ENCODE measurements around the gene GOLGB1. TPM values are rescaled to one million over a fixed set of nuclear protein-coding genes. Genes with fewer than 3 reads are reported as not detected.

GOLGB1 gene
- total RNA-seq, 4 donors from 2014 or later = 56.6 to 68.5 (median 57.5) TPM

DNA sequence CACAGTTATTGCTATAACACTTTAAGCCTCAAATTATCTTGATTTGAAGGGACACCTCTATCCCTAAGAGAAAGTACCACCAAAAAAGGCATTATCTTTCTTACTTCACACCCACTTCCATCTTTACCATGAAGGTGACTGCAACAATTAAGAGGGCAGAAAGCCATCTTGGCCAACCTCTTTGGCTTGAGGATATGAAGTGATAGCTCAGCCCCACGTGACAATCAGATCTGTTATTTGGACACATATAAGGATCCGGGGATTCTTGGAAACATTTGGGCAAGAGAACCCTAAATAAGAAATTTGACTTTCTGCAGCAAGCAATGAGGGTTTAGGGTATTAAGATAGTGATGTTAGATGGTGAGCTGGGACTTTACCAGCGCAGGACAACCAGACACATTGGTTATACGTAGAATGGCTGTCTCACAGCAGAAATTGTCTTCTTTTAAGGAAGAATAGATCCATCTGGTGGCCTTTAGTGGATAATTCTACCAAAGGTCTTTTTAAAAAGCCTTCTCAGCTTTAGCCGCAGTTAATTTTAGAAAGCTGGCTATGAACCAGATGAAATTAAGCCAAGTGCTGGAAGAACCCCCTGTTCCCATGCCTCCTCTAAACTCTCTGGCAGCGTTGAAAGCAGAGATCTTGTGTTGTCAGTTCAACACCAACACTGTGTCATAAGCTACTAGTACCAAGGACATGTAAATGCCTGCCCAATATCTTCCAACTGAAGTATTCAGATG is 101.2 kb downstream of the GOLGB1 start:
- ATAC-seq (ENCODE audit: low FRiP score) (no peak), DNase-seq (ENCODE audit: low spot score) (no peak)
- TF ChIP-seq, protein P1, sequence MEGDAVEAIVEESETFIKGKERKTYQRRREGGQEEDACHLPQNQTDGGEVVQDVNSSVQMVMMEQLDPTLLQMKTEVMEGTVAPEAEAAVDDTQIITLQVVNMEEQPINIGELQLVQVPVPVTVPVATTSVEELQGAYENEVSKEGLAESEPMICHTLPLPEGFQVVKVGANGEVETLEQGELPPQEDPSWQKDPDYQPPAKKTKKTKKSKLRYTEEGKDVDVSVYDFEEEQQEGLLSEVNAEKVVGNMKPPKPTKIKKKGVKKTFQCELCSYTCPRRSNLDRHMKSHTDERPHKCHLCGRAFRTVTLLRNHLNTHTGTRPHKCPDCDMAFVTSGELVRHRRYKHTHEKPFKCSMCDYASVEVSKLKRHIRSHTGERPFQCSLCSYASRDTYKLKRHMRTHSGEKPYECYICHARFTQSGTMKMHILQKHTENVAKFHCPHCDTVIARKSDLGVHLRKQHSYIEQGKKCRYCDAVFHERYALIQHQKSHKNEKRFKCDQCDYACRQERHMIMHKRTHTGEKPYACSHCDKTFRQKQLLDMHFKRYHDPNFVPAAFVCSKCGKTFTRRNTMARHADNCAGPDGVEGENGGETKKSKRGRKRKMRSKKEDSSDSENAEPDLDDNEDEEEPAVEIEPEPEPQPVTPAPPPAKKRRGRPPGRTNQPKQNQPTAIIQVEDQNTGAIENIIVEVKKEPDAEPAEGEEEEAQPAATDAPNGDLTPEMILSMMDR (IDR thresholded peaks at IDR 0.05) = no peak

DNA sequence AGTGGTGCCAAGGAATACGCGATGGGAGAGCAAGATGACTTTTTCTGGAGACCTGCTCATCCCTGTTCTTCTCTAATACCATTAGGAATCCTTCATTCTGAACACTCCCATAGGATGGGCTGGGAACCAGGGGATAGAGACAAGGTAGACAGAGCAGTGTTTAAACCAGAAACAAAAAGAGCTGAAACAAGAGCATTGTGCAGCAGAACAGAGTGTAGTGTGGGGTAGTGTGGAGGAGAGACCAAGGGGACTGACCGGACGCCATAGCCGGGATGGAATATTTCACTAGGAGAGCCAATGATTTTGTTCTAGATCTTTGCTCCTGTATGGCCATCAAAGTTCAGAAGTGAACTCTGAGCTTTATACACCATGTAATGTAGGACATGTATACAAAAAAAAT is 104.5 kb downstream of the GOLGB1 start:
- DNase-seq (ENCODE audit: low spot score) (no peak), ATAC-seq (ENCODE audit: low FRiP score) (no peak)
- TF ChIP-seq, protein P1 (IDR thresholded peaks at IDR 0.05) = no peak

DNA sequence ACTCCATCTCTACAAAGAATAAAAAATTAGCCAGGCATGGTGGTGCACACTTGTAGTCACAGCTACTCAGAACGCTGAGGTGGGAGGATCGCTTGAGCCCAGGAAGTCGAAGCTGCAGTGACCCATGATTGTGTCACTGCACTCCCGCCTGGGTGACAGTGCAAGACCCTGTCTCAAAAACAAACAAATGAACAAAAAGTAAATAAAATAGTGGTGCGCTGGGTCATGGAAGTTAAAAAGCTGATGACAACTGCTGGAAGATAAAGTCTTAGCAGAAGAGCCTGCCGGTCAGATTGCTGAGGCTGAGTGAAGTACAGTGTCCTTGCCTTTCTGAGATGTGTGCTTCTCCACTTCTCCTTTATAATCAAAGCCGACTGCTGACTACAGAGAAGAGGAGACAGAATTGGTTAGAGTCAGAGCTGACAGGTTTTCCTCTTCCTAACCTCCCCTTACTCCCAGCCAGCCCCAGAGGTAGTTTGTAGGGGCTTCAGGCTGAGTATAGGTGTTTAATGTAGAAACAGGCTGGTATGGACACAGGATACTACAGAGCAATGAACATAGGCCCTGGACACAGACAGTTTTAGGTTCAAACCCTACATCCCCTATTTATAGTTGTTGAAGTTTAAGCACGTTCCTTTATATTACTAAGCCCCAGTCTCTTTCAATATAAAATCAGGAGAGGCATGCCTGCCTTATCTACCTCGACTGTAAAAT is 106.8 kb downstream of the GOLGB1 start:
- TF ChIP-seq, protein P1 (IDR thresholded peaks at IDR 0.05) = no peak
- ATAC-seq (ENCODE audit: low FRiP score) (no peak), DNase-seq (ENCODE audit: low spot score) (no peak)

DNA sequence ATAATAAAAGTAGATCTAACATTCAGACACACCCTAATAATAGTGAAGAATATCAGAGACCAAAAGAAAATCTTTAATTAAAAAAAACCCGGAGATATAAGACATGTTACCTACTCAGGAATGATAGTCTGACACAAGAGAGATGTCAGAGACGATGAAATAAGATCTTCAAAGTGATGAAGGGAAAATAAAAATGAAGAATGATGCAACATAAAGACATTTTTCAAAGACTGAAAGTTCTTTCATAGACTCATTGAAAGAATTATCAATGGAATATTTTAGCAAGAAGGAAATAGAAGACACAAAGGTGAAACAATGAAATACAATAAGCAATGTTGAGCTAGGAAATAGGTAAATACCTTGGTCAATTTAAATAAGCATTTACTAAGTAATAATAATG is 108.4 kb downstream of the GOLGB1 start:
- ATAC-seq (ENCODE audit: low FRiP score) = no peak
- no peak for DNase-seq (ENCODE audit: low spot score)
- TF ChIP-seq, protein P1 (IDR thresholded peaks at IDR 0.05) = no peak

DNA sequence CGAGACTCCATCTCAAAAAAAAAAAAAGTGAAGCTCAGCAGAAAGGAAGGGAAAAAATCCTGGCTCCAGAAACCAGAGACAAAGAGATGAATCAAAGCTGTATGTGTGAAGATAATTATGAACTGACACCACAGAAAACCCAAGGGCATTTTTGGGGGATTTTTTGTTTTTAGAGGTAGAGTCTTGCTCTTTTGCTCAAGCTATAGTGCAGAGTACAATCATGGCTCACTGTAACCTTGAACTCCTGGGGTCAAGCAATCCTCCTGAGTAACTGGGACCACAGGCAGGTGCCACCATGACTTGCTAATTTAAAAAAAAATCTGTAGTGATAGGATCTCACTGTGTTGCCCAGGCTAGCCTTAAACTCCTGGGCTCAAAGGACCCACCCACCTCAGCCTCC is 111.6 kb downstream of the GOLGB1 start:
- no peak for ATAC-seq (ENCODE audit: low FRiP score)
- TF ChIP-seq, protein P1 (IDR thresholded peaks at IDR 0.05) = no peak
- DNase-seq (ENCODE audit: low spot score) = no peak

DNA sequence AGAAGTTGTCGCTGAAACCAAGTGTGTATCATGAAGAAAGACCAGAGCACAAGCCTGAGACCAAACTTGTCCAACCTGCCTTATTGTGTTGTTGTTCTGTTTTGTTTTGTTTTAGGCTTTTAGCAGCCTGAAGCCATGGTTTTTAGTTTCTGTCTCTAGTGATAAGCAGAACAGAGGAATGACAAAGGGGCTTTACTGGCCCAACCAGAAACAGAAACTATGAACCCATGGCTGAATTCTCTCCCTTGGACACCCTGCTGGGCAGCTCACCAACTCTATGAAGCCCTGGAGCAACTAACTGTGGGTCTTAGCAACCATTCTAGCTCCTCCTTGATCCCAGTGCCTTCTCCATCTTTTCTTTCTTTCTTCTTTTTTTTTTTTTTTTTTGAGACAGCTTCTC is 119.2 kb downstream of the GOLGB1 start:
- TF ChIP-seq, protein P1 (IDR thresholded peaks at IDR 0.05) = no peak
- no peak for DNase-seq (ENCODE audit: low spot score)
- no peak for ATAC-seq (ENCODE audit: low FRiP score)

DNA sequence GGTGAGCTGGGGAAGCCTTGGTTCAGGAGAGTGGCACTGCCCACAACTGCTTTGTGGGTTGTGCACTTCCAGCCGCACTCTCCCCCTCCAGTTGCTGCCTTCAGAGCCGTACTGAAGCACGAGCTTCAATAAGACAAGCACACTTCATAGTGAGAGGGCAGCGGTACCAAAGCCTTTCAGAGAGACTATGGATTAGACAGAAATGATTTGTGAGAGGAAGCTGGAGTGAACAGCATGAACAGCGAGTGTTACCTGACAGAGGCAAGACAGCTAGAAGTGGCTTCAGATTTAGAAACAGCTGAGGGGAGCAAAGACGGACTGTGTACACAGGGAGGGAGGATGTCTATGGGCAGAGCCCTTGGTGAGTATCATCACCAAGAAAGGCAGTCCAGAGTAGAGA is 119.9 kb downstream of the GOLGB1 start:
- ATAC-seq (ENCODE audit: low FRiP score) (no peak), DNase-seq (ENCODE audit: low spot score) (no peak)
- TF ChIP-seq, protein P1 (IDR thresholded peaks at IDR 0.05) = no peak

All from omental fat pad (tissue), 4 donors.